Measurements from ENCODE around the gene SLC48A1. TPM values are rescaled to one million over a fixed set of nuclear protein-coding genes. Genes with fewer than 3 reads are reported as not detected.

SLC48A1 gene
- polyA plus RNA-seq, 4 donors = 53.7 to 63.0 (median 58.3) TPM

- DNase-seq (ENCODE audit: low read depth in 4 of 4, low spot score in 3 of 4) = no peak
Measured at GRCh38 chr12:47789141-47789540, 16.1 kb downstream of the SLC48A1 start.

- DNase-seq (ENCODE audit: low read depth in 4 of 4, low spot score in 3 of 4) = no peak
Measured at GRCh38 chr12:47789712-47790489, 16.9 kb downstream of the SLC48A1 start.

GRCh38 chr12:47790676-47791350, 17.8 kb downstream of the SLC48A1 start:
- no peak for DNase-seq (ENCODE audit: low read depth in 4 of 4, low spot score in 3 of 4)

GRCh38 chr12:47791351-47791746, 18.3 kb downstream of the SLC48A1 start:
- DNase-seq (ENCODE audit: low read depth in 4 of 4, low spot score in 3 of 4) = no peak

- no peak for DNase-seq (ENCODE audit: low read depth in 4 of 4, low spot score in 3 of 4)
Measured at GRCh38 chr12:47791874-47792273, 18.8 kb downstream of the SLC48A1 start.

GRCh38 chr12:47793015-47793681, 20.1 kb downstream of the SLC48A1 start:
- no peak for DNase-seq (ENCODE audit: low read depth in 4 of 4, low spot score in 3 of 4)

GRCh38 chr12:47794679-47795078, 21.6 kb downstream of the SLC48A1 start:
- DNase-seq (ENCODE audit: low read depth in 4 of 4, low spot score in 3 of 4) = no peak

GRCh38 chr12:47795121-47795813, 22.2 kb downstream of the SLC48A1 start:
- no peak for DNase-seq (ENCODE audit: low read depth in 4 of 4, low spot score in 3 of 4)

- DNase-seq (ENCODE audit: low read depth in 4 of 4, low spot score in 3 of 4) = no peak
Measured at GRCh38 chr12:47795814-47796411, 22.9 kb downstream of the SLC48A1 start.

- no peak for DNase-seq (ENCODE audit: low read depth in 4 of 4, low spot score in 3 of 4)
Measured at GRCh38 chr12:47797441-47797840, 24.4 kb downstream of the SLC48A1 start.

GRCh38 chr12:47798382-47798948, 25.4 kb downstream of the SLC48A1 start:
- no peak for DNase-seq (ENCODE audit: low read depth in 4 of 4, low spot score in 3 of 4)

GRCh38 chr12:47799357-47799955, 26.4 kb downstream of the SLC48A1 start:
- DNase-seq (ENCODE audit: low read depth in 4 of 4, low spot score in 3 of 4) = no peak

- no peak for DNase-seq (ENCODE audit: low read depth in 4 of 4, low spot score in 3 of 4)
Measured at GRCh38 chr12:47800582-47800981, 27.5 kb downstream of the SLC48A1 start.

GRCh38 chr12:47801170-47801903, 28.3 kb downstream of the SLC48A1 start:
- DNase-seq (ENCODE audit: low read depth in 4 of 4, low spot score in 3 of 4) = no peak

- DNase-seq (ENCODE audit: low read depth in 4 of 4, low spot score in 3 of 4) = no peak
Measured at GRCh38 chr12:47801904-47802246, 28.8 kb downstream of the SLC48A1 start.

- no peak for DNase-seq (ENCODE audit: low read depth in 4 of 4, low spot score in 3 of 4)
Measured at GRCh38 chr12:47802312-47802711, 29.3 kb downstream of the SLC48A1 start.

- DNase-seq (ENCODE audit: low read depth in 4 of 4, low spot score in 3 of 4) = no peak
Measured at GRCh38 chr12:47803191-47803875, 30.3 kb downstream of the SLC48A1 start.

GRCh38 chr12:47804171-47804570, 31.1 kb downstream of the SLC48A1 start:
- no peak for DNase-seq (ENCODE audit: low read depth in 4 of 4, low spot score in 3 of 4)

- no peak for DNase-seq (ENCODE audit: low read depth in 4 of 4, low spot score in 3 of 4)
Measured at GRCh38 chr12:47805417-47805816, 32.4 kb downstream of the SLC48A1 start.
